K562 (cell line): ENCODE measurements around the gene ATP1A3. TPM values are rescaled to one million over a fixed set of nuclear protein-coding genes. Genes with fewer than 3 reads are reported as not detected.

Experiments used
- CEBPB ChIP-seq: fragments of 450-650 bp; IDR thresholded peaks from 2 replicates; pipeline ENCODE4 v1.6.1; 2016; ENCODE audit warnings: missing genetic modification characterization, missing compliant biosample characterization
- CHD7 ChIP-seq: fragments of 200-600 bp; sonication (generic); IDR thresholded peaks from one replicate; pipeline ENCODE4 v1.6.1; 2012; ENCODE audit warnings: mild to moderate bottlenecking, low read depth, low read length, inconsistent platforms
- CTBP1 ChIP-seq: fragments of 450-650 bp; IDR thresholded peaks from 2 replicates; pipeline ENCODE4 v1.6.1; 2016; ENCODE audit warnings: borderline replicate concordance
- E2F4 ChIP-seq: sonication (generic); formaldehyde crosslinking; IDR thresholded peaks from 2 replicates; pipeline ENCODE4 v1.8.0; 2022; ENCODE audit warnings: mild to moderate bottlenecking, low read depth, missing genetic modification reagents
- HDAC3 ChIP-seq: fragments of 450-650 bp; IDR thresholded peaks from 2 replicates; pipeline ENCODE4 v1.6.1; 2018; ENCODE audit warnings: borderline replicate concordance, mild to moderate bottlenecking, moderate library complexity; ENCODE audit not compliant: partially characterized antibody
- HOXB6 ChIP-seq: fragments of 250-450 bp; sonication (Bioruptor Pico); IDR thresholded peaks from 2 replicates; pipeline ENCODE4 v1.5.1; 2022; ENCODE audit warnings: mild to moderate bottlenecking, borderline replicate concordance
- LARP7 ChIP-seq: fragments of 450-650 bp; IDR thresholded peaks from 2 replicates; pipeline ENCODE4 v1.6.1; 2016
- PKNOX1 ChIP-seq: fragments of 450-650 bp; IDR thresholded peaks from 2 replicates; pipeline ENCODE4 v1.6.1; 2016
- SMAD3 ChIP-seq: fragments of 450-650 bp; formaldehyde crosslinking; conservative IDR thresholded peaks from 2 replicates; pipeline ENCODE4 v1.4.0; 2020; ENCODE audit warnings: mild to moderate bottlenecking
- ZNF217 ChIP-seq: sonication (generic); formaldehyde crosslinking; IDR thresholded peaks from 2 replicates; pipeline ENCODE4 v1.8.0; 2022; ENCODE audit warnings: mild to moderate bottlenecking, missing genetic modification reagents
- polyA plus RNA-seq, 8 experiments: library from polyadenylated mRNA; depleted of rRNA in 4 of 8; stranded (reverse) in 5 of 8; unstranded in 3 of 8; fragments of >200 nt; fragmentation: Nextera tagmentation in 2 of 8; fragmentation: Illumina TruSeq in 1 of 8; extraction: Ambion mirVana in 2 of 8; extraction: Trizol in 1 of 8; gene quantifications; 2 replicates each; pipeline versions ENCODE4 v1.2.1 to v1.2.3, GENCODE V29; 2011 to 2014; ENCODE audit warnings: inconsistent platforms in 1 of 8, missing spikeins in 1 of 8
- total RNA-seq, 7 experiments: library from RNA; depleted of rRNA in 6 of 7; stranded (reverse); fragments of >200 nt in 6 of 7; fragmentation: Illumina TruSeq in 2 of 7; extraction: Trizol in 2 of 7; gene quantifications; 2 replicates each; pipeline versions ENCODE4 v1.2.1 to v1.2.3, GENCODE V29; 2011 to 2021; ENCODE audit warnings: low replicate concordance in 1 of 7

The ATP1A3 gene
- total and polyA plus RNA-seq, 9 of the 15 experiments (the other 6 are each of a cell fraction or from before 2014, with no cell fraction given): 0.03 to 1.0 (median 0.17) TPM; not detected in 3

- TF ChIP-seq E2F4 (CRISPR knock-in tag): no peak
- TF ChIP-seq CTBP1: 0 out of 2 replicates have a peak, but pooled peaks have one; percentile 14
- TF ChIP-seq HDAC3: no peak
- TF ChIP-seq LARP7: no peak
- TF ChIP-seq ZNF217 (CRISPR knock-in tag): no peak
- no peak for TF ChIP-seq PKNOX1
- TF ChIP-seq HOXB6 (CRISPR knock-in tag): no peak
- no peak for TF ChIP-seq CHD7
- TF ChIP-seq CEBPB (tag): no peak
- no peak for TF ChIP-seq SMAD3
Measured at GRCh38 chr19:41997121-41997850, 3.3 kb upstream of the ATP1A3 start (continued).
